COR-L47 (cell line): ENCODE results near the gene NCOR2.

Experiments
- DNase-seq: peaks from one replicate; lab custom pipeline; 2025; lab: John Stamatoyannopoulos, UW

Gene NCOR2

GRCh38 chr12:124525927-124526692 lies 41.3 kb downstream of the NCOR2 start:
- DNase-seq, result no peak

- no peak for DNase-seq
Observed at GRCh38 chr12:124525455-124525854, 42.0 kb downstream of the NCOR2 start.

GRCh38 chr12:124524231-124524925 lies 43.0 kb downstream of the NCOR2 start:
- DNase-seq, result no peak

DNA sequence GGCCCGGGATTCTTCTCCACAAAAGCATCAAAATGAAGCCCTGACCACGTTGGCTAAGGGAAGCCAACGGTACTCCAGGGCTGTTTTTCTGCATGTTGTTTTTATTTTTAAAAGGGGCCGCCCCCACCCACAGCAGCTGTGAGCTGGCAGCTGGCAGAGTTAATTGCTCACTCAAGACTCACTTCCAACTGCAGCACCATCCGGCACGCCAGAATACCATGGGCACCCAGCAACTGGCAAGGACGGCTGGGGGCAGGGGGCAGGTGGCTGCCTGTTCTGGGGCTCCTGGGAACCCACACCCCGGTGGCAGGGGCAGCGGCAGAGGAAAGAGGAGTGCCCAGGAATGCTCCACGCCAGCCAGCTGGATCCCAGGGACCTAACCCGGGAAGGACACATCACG lies 44.3 kb downstream of the NCOR2 start:
- peak; percentile 72 for DNase-seq

DNA sequence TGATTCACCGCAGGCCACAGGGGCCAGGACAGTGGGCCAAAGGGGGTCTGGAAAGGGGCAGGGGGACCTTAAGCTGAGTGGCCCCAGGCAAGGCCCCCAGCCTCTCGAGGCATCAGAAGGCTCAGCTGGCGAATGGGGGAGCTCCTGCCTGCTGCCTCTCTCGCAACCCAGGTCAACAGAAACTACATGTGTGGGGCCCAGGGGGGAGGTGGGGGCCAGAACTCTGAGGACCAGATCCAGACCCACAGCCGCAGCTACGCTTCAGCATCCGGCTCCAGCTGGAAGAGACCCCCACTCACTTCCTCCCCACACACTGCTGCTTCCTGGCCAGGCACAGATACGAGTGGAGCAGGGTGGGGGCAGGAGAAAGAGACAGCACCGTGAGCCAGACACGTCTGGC lies 46.5 kb downstream of the NCOR2 start:
- no peak for DNase-seq

DNA sequence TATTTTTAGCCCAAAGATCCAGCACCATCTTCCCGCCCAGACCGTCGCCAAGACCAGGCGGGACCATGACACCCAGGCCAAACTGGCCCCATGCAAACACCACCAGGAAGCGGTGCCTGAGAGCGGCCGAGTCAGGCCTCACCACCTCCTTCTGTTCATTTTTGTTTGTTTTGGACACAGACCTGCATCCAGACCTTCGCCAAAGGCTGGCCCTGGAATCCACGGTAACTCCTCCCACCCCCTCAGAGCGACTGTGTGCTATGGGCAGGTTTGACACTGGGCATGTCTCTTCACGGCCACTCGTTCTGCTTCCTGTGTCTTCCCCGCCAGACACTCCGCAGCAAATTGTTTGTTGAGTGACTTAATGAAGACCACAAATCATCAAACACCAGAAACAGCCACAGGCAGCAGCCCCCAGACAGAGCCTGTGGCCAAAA lies 47.1 kb downstream of the NCOR2 start:
- DNase-seq, result peak; percentile 16

DNA sequence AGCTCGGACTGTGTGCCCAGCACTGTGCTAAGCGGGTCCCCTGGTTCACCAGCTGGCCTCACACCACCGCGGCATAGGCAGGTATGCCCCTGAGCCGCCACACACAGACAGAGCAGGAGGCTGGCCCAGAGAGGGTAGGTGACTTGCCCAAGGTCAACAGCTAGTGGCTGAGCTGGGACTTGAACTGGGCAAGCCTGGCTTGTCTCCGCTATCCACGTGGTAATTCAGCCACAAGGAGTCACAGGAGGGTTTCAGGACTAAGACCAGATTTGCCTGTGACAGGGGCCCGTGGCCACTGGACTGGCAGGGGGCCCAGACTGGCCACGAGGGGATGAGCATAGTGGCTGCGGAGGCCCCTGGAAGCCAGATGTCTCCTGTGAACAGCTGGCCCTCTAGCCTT lies 47.7 kb downstream of the NCOR2 start:
- no peak for DNase-seq

GRCh38 chr12:124518051-124518932 lies 49.1 kb downstream of the NCOR2 start:
- peak; percentile 97 for DNase-seq
